ENCODE measurements around the gene JPT1.
A peak's percentile ranks its signal among the peaks of the same experiment; 100 is the strongest.

Gene JPT1

GRCh38 chr17:75111777-75112335 lies 42.5 kb downstream of the JPT1 start:
- DNase-seq (ENCODE audit: insufficient read length, low spot score) (no peak), FAIRE-seq (no peak)
- no peak for TF ChIP-seq POLR2A (IDR thresholded peaks at IDR 0.05; ENCODE audit: low read depth, low read length)

GRCh38 chr17:75110234-75110937 lies 43.9 kb downstream of the JPT1 start:
- FAIRE-seq: no peak

GRCh38 chr17:75109407-75110233 lies 44.7 kb downstream of the JPT1 start, which contains the start of gene ARMC7:
ARMC7 (plus strand) TSS chr17:75109969; CDS start chr17:75110289, 320 bp downstream.
- DNase-seq (ENCODE audit: insufficient read length, low spot score) (peak; percentile 98), FAIRE-seq (no peak)
- TF ChIP-seq POLR2A (IDR thresholded peaks at IDR 0.05; ENCODE audit: low read depth, low read length): peak; percentile 84

More at GRCh38 chr17:75110234-75110937, 43.9 kb downstream of the JPT1 start:
- no peak for DNase-seq (ENCODE audit: insufficient read length, low spot score)
- no peak for TF ChIP-seq POLR2A (IDR thresholded peaks at IDR 0.05; ENCODE audit: low read depth, low read length)

GRCh38 chr17:75109046-75109406 lies 45.3 kb downstream of the JPT1 start:
- FAIRE-seq: no peak
- no peak for TF ChIP-seq POLR2A (IDR thresholded peaks at IDR 0.05; ENCODE audit: low read depth, low read length)
- no peak for DNase-seq (ENCODE audit: insufficient read length, low spot score)

- TF ChIP-seq POLR2A (IDR thresholded peaks at IDR 0.05; ENCODE audit: low read depth, low read length): no peak
- DNase-seq (ENCODE audit: insufficient read length, low spot score): no peak
- FAIRE-seq: no peak
Observed at GRCh38 chr17:75108193-75108592, 46.1 kb downstream of the JPT1 start.

- FAIRE-seq: peak; percentile 67
- no peak for TF ChIP-seq POLR2A (IDR thresholded peaks at IDR 0.05; ENCODE audit: low read depth, low read length)
- DNase-seq (ENCODE audit: insufficient read length, low spot score): peak; percentile 83
Observed at GRCh38 chr17:75105126-75106080, 48.9 kb downstream of the JPT1 start.

- FAIRE-seq (no peak), DNase-seq (ENCODE audit: insufficient read length, low spot score) (no peak)
- TF ChIP-seq POLR2A (IDR thresholded peaks at IDR 0.05; ENCODE audit: low read depth, low read length): no peak
Observed at GRCh38 chr17:75103601-75104554, 50.4 kb downstream of the JPT1 start.

GRCh38 chr17:75102385-75102821 lies 51.9 kb downstream of the JPT1 start:
- DNase-seq (ENCODE audit: insufficient read length, low spot score): no peak
- TF ChIP-seq POLR2A (IDR thresholded peaks at IDR 0.05; ENCODE audit: low read depth, low read length): no peak
- FAIRE-seq: no peak

GRCh38 chr17:75099881-75100595 lies 54.3 kb downstream of the JPT1 start:
- no peak for TF ChIP-seq POLR2A (IDR thresholded peaks at IDR 0.05; ENCODE audit: low read depth, low read length)
- no peak for FAIRE-seq
- no peak for DNase-seq (ENCODE audit: insufficient read length, low spot score)

GRCh38 chr17:75098861-75099260 lies 55.5 kb downstream of the JPT1 start:
- FAIRE-seq: no peak
- no peak for DNase-seq (ENCODE audit: insufficient read length, low spot score)
- TF ChIP-seq POLR2A (IDR thresholded peaks at IDR 0.05; ENCODE audit: low read depth, low read length): no peak

- no peak for TF ChIP-seq POLR2A (IDR thresholded peaks at IDR 0.05; ENCODE audit: low read depth, low read length)
- no peak for DNase-seq (ENCODE audit: insufficient read length, low spot score)
- no peak for FAIRE-seq
Observed at GRCh38 chr17:75097865-75098264, 56.4 kb downstream of the JPT1 start.

Measured in H54 (cell line).